ENCODE data around the gene PNMT.

GRCh38 chr17:39623356-39623950 is 44.8 kb upstream of the PNMT start:
- peak; percentile 77 for TF ChIP-seq SMC3 (conservative IDR thresholded peaks at IDR 0.05; ENCODE audit: poor library complexity)
- TF ChIP-seq EZH2 (IDR thresholded peaks at IDR 0.05; ENCODE audit: borderline replicate concordance, insufficient read depth, low read length, poor library complexity, severe bottlenecking): no peak

Measured in neural cell (in vitro differentiated cells).